GM19043 (cell line): ENCODE measurements around the gene ADGRF5.

ENCODE experiments used
- ATAC-seq: cut with Tn5 transposase; IDR thresholded peaks from one replicate; pipeline ENCODE4 v1.9.1; 2021; ENCODE audit warnings: low read depth; ENCODE audit not compliant: unreplicated experiment

ADGRF5 gene, protein sequence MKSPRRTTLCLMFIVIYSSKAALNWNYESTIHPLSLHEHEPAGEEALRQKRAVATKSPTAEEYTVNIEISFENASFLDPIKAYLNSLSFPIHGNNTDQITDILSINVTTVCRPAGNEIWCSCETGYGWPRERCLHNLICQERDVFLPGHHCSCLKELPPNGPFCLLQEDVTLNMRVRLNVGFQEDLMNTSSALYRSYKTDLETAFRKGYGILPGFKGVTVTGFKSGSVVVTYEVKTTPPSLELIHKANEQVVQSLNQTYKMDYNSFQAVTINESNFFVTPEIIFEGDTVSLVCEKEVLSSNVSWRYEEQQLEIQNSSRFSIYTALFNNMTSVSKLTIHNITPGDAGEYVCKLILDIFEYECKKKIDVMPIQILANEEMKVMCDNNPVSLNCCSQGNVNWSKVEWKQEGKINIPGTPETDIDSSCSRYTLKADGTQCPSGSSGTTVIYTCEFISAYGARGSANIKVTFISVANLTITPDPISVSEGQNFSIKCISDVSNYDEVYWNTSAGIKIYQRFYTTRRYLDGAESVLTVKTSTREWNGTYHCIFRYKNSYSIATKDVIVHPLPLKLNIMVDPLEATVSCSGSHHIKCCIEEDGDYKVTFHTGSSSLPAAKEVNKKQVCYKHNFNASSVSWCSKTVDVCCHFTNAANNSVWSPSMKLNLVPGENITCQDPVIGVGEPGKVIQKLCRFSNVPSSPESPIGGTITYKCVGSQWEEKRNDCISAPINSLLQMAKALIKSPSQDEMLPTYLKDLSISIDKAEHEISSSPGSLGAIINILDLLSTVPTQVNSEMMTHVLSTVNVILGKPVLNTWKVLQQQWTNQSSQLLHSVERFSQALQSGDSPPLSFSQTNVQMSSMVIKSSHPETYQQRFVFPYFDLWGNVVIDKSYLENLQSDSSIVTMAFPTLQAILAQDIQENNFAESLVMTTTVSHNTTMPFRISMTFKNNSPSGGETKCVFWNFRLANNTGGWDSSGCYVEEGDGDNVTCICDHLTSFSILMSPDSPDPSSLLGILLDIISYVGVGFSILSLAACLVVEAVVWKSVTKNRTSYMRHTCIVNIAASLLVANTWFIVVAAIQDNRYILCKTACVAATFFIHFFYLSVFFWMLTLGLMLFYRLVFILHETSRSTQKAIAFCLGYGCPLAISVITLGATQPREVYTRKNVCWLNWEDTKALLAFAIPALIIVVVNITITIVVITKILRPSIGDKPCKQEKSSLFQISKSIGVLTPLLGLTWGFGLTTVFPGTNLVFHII (N-terminal part only)

DNA sequence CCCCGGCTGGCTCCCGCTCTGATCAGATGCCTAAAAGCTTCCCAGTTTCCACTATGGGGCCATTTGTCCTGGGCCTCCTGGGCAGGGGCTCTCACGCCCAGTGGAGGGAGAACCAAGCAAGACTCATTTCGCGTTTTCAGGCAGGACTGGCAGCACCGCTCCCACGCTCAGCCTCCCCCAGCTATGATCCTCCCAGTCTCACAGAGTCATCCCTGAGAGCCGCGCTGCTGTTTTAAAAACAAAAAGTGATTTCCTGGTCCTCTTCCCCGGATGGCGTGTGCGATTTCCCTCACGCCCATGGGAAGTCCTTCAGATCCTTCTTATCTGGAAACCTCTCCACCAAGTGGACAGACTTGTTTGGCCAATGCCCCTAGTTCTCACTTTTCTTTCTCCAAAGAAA, at the start of gene ADGRF5:
Gene ADGRF5 (minus strand): TSS at position 208 of the 400 bp plus-strand sequence. CDS start 15,176 bp downstream, outside the sequence.
- ATAC-seq: no peak

DNA sequence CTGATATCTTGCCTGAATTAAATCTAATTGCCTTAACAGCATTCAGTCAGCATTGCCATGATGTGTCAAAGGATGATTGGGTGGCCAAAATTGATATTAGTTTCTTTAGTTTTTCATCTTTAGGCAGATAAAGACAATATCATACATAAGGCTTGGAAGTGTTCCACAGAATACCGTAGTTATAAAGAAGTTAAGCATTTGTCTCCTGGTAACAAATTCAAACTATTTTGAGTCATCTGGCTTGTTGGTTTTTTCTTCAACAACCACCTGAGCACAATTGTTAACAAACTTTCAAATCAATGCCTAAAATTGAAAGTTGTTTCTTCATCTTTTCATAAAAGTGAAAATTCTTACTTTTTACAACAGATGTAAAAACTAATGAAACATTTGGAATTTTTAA, 47.5 kb upstream of the ADGRF5 start:
- ATAC-seq: no peak

DNA sequence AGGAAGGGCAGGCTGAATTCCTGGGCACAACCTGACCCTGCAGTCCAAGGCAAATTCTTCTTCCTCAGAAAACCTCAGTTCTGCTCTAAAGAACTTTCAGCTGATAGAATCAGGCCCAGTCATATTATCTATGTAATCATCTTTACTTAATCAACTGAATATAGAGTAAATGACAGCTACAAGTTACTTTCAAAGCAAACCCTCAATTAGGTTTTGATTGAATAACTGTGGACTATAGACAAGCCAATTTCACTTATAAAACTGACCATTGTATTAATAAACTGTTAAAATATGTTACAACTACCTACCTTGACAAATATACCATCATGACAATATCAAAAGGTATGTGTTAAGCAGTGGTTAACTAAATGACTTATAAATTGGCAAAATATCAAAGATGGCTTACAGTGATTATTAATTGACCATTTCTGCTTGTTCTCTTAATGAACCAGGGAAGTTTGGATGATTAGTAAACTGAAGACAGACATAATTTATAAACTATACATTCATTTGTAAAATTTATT, 46.1 kb upstream of the ADGRF5 start:
- ATAC-seq: no peak

DNA sequence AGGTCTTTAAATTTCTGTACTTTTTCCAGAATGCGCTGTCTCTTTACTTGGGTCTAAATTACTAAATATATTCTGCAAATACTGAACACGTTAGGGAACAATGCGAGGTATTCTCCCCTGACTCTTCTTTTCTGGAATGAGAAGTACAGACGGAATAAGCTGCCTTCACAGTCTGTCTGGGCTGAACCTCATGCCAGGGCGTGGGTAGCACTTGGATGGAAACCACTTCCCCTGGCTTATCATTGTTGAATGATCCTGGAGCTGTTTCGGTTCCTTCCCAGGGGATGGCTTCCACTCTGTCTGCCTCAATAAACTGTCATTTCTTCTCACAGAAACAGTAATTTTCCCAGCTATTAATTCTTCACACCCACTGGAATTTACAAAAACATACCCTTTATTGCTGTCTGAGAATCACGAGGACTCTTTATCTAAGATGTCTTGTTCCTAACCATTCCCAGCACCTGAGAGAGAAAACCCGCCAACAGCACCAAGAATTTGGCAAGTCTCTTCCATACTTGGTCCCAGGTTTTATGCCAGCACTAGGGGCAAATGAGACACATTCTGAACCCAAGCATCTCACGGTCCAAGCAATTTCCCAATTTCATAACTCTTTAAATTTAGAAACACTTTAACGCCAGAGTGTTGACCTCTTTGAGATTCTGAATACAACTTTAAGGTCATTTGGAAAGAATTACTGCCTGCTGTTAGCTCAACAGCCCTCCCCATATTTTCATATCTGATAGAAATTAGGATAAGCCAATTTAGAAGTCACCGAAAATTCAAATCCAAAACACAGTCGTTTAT, 43.2 kb upstream of the ADGRF5 start:
- ATAC-seq: no peak

DNA sequence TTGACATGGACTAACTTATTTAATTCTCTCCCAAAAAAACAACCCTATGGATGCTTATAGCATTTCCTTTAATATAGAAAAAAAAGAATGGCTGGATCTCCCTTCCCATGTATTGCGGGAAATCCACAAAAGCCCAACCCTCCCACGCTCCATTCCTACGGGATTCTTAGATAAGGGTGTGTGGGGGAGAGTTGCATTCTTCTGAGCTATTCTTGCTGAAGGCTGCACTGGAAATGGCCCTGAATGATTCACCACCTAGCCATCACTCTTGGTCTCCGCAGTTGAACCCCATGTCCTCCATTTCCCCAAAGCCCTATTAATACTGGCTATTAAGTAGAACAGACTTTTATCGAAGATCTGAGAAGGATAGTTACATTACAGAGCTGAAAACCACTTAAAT, 41.9 kb upstream of the ADGRF5 start:
- no peak for ATAC-seq

DNA sequence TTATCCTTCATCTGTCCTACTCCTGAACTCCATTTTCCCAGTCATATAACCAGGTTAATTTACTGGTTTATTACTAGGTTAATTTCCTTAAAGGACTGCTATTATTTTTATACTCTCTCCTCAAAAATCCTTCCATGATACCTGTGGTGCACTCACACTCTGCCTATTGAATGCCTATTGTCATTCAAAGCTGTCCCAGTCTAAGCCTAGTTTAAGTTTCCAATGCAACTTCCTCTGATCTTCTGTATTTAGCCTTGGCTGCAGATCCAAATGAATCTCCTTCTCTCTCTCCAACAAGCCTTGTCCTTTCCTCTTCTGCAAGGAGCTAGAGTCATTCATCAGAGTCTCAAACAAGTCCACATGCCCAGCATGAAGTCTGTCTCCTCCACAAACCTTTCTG, 41.3 kb upstream of the ADGRF5 start:
- ATAC-seq: no peak

DNA sequence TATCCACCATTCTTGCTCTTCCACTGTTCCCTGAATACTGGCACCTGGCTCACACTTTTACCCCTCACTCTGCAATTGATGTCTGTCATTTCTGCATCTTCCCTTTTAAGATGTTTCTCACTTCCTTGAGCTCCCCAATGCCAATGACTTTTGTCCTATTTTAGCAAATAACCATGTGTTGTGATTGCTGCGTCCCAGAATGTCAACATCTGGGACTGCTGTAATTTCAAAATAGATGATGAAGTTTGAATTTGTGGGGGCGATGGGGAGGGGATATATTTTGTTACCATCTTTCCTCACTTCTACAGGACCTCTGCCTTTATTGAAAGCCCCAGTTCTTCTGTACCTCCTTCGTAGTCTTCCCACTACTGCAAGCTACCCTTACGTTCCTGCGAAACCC, 40.0 kb upstream of the ADGRF5 start:
- ATAC-seq: no peak

DNA sequence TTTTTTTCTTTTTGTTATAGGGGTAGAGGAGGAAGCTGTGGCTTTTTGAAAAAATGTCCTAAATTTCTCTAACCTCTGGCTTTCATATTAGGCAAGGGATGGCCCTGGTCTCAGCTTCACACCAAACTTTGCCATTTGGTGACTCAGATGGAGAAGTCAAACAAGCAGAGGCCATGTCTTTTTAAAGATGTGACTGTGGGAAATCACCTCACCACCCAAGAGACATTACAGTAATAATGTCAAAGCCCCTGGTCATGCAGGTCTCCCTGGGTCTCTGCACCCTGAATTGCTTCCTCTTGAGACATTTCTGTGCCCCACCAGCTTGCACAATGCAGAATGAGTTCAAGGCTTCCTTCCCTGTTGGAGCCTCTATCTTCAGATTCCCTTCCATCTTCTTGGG, 39.5 kb upstream of the ADGRF5 start:
- ATAC-seq: no peak

DNA sequence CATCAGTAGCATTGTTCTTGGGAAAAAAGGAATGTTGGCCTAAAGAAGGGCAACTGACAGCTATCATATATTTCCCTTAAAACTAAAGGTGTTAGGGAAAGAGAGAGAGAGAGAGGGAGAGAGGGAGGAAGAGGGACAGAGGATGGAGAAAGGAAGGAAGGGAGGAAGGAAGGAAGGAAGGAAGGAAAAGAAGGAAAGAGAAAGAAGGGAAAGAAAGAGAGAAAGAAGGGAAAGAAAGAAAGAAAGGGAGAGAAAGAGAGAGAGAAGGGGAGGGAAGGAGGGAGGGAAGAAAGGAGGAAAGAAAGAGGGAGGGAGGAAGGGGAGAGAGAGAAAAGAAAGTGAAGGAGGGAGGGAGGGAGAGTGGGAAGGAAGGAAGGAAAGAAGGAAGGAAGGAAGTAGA, 37.7 kb upstream of the ADGRF5 start:
- no peak for ATAC-seq

DNA sequence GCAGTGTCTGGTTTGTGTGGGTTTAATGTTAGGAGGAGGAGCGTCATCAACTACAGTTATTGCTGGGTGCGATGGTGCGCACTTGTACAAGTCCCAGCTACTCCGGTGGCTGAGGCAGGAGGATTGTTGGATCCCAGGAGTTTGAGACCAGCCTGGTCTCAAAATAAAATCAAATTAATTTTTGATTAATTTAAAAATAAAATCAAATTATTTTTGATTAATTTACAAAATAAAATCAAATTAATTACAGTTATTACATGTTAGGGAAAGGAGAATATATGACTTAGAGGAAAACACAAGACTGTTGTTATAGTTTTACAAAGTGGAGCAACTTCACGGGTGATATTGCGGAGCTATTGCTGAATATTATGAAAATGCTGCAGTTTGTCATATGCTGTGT, 34.7 kb upstream of the ADGRF5 start:
- no peak for ATAC-seq

DNA sequence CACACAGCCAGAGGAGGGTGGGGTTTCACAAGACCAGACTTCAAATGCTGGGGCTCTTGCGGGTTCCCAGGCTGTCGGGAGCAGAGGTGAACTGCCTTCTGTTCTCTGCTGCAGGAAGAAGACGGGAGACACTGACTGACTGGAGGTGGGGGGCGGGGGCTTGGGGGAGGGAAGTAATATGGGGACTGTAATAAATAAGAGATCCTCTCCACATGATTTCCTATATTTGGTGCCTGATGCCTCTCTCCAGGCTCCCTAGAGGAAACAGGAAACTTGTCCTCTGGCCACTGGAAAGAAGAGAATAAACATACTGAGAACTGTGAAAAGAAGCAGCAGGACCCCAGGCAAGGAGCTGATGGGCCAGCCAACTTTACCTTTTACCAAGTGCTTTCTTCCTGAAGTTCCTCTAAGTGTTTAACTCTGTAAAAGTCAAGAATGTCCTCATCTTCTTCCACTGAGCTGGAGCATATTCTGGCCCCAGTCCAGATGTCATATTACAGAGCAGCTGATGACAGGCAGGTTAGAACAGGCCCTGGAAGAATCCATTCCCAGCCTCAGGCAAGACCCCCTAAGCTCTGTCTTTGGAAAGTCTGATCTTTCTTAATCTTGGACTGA, 33.2 kb upstream of the ADGRF5 start:
- ATAC-seq: no peak

DNA sequence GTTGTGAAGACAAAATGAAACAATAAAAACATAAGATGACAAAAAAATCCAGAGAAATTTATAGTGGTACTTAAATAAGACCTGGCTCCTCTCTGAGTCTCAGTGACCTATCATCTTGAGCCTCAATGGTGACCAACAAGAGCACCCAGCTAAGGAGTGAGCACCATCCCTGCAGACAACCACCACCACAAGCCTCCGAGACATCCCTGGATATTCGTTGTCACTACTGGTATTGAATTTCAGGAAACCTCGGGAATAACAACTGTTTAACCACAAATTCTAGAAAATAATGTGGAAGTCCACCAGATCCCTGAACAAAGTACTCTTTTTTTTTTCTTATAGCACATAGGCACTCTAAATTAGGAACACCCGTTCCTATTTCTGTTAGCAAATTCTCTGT, 32.2 kb upstream of the ADGRF5 start:
- no peak for ATAC-seq

DNA sequence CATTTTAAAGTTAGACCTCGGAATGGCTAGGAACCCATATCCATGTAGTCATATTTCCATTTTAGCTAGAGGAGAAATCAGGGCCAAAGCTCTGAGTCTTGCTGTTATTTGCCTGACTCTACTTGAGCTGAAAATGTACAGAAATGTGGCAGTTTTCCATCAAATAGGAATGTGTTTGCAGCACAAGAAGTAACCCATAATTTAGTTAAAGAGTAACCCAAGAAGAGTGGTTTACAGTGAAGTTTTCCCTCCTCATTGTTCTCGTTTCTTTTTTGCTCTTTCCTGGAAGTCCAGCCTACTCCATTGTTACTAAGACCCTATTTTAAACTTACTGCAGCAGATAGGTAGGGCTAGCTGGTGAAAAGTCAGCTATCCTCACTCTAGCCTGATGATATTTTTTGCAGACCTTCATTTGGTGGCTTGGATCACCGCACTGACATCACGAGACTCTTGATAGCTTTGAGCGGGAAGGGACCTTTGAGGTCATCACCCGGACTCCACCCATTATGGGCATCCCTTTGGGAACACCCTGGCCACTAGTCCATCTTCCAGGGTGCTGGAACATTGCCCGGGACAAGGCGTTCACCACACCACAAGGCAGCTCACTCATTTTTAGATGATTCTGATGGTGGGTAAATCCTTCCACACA, 28.0 kb upstream of the ADGRF5 start:
- no peak for ATAC-seq

DNA sequence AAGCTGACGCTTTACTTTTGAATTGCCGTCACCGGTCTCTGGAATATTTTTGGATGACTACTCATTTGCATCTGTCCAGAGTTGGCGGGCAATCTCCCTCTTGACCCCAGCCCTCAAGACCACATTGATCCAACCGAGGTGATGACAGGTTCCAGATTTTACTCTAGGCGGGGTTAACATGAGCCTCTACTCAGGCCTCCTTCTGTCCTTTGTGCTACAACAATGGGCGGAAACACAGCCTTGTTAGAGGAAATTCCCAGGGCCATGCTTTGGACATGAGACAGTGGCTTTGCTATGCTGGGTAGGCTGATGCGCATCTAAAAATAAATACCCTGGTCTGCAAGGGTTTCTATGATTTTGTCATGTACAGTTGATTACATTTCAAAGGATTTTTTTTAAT, 27.0 kb upstream of the ADGRF5 start:
- ATAC-seq: no peak

DNA sequence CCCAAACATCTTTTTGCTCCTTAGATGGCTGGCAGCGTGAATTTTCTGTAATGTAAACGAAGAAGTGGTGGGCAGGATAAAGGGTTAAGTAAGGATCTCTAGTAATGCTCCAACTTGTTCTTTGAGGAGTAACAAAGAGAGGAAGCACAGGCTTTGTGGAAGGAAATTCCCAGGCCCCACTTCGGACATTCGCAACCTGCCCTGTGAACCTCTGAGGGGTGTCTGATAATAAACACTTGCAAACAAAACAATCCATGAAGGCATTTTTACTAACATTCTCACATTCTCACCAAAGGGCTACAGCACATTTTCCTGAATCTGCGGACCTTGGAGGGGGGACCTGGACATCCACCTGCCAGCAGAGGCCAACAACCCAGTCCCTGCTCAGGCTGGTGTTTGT, 25.8 kb upstream of the ADGRF5 start:
- no peak for ATAC-seq

DNA sequence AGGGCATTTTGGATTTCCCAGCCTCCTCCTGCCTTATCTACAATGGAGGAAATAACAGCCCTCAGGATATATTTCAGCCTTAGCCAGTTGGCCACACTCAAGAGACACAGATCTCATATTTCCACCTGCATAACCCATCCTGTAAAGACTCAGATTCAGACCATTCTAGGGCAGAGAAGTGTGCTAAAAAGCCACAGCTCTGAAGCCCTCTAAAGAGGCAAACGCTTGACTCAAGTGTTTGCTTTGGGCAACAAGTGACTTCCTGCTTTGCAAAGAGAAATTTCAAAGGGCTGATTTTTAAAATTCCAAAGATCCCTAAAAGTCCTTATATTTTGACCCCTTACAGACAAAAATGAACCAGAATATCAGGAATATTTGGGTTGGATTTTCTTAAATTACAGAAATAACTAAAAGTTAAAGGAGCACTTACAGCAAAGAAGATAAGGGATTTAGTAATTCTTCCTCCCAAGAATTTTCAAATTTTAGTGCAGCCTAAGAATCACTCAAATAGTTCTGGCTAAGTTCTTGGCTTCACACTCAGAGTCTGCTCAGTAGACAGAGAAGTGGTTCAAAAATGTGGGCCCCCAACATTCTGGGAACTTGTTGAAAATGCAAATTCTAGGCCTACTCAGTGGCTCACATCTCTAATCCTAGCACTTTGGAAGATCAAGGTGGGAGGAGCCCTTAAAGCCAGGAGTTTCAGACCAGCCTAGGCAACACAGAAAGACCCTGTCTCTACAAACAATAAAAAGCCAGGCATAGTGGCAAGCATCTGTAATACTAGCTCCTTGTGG, 18.9 kb upstream of the ADGRF5 start:
- no peak for ATAC-seq

DNA sequence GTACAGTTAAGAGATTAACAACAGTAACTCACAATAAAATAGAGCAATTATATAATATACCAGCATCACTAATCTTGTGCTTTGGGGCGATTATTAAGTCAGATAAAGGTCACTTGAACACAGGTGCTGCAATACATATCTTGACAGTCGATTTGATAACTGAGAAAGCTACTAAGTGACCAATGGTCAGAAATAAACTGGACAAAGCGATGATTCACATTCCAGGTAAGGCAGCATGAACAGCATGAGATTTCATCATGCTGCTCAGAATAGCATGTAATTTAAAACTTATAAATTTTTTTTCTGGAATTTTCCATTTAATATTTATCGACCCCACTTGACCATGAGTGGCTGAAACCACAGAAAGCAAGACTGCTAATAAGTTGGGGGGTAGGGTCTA, 15.9 kb upstream of the ADGRF5 start:
- ATAC-seq: no peak

DNA sequence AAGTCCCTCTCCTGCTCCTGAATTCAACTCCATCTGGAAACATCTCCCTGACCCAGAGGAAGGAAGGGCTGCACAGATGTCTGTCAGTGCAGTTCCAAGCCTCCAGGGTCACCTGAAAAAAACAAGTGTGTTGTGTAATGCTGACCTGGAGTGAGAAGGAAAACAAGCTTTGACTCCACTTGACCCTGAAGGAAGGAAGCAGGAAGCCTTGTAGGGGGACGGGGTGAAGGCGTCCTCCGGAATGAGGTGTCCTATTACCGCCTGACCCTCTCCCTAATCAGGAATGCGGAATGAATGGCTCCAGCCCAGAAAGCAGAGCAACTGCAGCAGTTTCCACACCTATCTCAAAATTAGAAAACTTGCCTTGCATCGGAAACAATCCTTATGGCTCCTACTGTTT, 13.9 kb upstream of the ADGRF5 start:
- no peak for ATAC-seq
